Measurements from ENCODE around the gene HNRNPLL. TPM values are rescaled to one million over a fixed set of nuclear protein-coding genes. Genes with fewer than 3 reads are reported as not detected.
A peak's percentile ranks its signal among the peaks of the same experiment; 100 is the strongest.

Gene HNRNPLL
- total RNA-seq, 4 donors from 2014 or later, result 11.9 to 38.1 (median 20.0) TPM

GRCh38 chr2:38556006-38556801 lies 46.5 kb downstream of the HNRNPLL start:
- Histone ChIP-seq H3K9me3 (no peaks in the 10 kb centered on the region), H3K4me3 (no peak overlapping the region), H3K27ac (no peak overlapping the region), H3K27me3 (no peaks in the 10 kb centered on the region), H3K4me1 (no peaks in the 10 kb centered on the region), H3K36me3 (peaks cover 0 to 13% (median 0%) of the 10 kb centered on the region in 3 donors)
- no peak for DNase-seq
- 81 to 82% methylated on average over 6 of the region's 6 CpGs for WGBS, 2 donors
- no peak for TF ChIP-seq POLR2A (IDR thresholded peaks at IDR 0.05)
- no peak for TF ChIP-seq CTCF (IDR thresholded peaks at IDR 0.05)
- intact Hi-C loops (cut with DNase I), result no loop called here

- no peak overlapping the region for H3K27ac ChIP-seq
- H3K4me1 ChIP-seq, result no peaks in the 10 kb centered on the region
- no peaks in the 10 kb centered on the region for H3K27me3 ChIP-seq
- intact Hi-C loops (cut with DNase I), result no loop called here
- no peak for DNase-seq
- TF ChIP-seq CTCF (IDR thresholded peaks at IDR 0.05) (peak in 3 of 6 experiments; percentile 8 to 49 (median 12)), POLR2A (IDR thresholded peaks at IDR 0.05) (no peak)
- peaks cover 0 to 2% (median 0%) of the 10 kb centered on the region in 3 donors for H3K36me3 ChIP-seq
- WGBS, 2 donors, result 94 to 98% methylated on average over 8 of the region's 8 CpGs
- no peak overlapping the region for H3K4me3 ChIP-seq
- no peaks in the 10 kb centered on the region for H3K9me3 ChIP-seq
Observed at GRCh38 chr2:38554973-38555595, 47.6 kb downstream of the HNRNPLL start.

- 98 to 100% methylated on average over 2 of the region's 2 CpGs for whole genome bisulfite sequencing, 2 donors
- DNase-seq, result no peak
- H3K4me1 ChIP-seq, result no peaks in the 10 kb centered on the region
- no peaks in the 10 kb centered on the region for H3K36me3 ChIP-seq
- intact Hi-C loops (cut with DNase I), result no loop called here
- no peaks in the 10 kb centered on the region for H3K27me3 ChIP-seq
- no peak for TF ChIP-seq CTCF (IDR thresholded peaks at IDR 0.05)
- no peak for TF ChIP-seq POLR2A (IDR thresholded peaks at IDR 0.05)
- no peaks in the 10 kb centered on the region for H3K9me3 ChIP-seq
- no peak overlapping the region for H3K27ac ChIP-seq
- H3K4me3 ChIP-seq, result no peak overlapping the region
Observed at GRCh38 chr2:38553554-38553953, 49.2 kb downstream of the HNRNPLL start.

GRCh38 chr2:38552259-38552658 lies 50.5 kb downstream of the HNRNPLL start:
- WGBS, 2 donors, result 68 to 78% methylated on average over 2 of the region's 2 CpGs
- Histone ChIP-seq H3K27ac (no peak overlapping the region), H3K4me1 (no peaks in the 10 kb centered on the region), H3K4me3 (no peak overlapping the region), H3K9me3 (no peaks in the 10 kb centered on the region), H3K27me3 (no peaks in the 10 kb centered on the region), H3K36me3 (no peaks in the 10 kb centered on the region)
- no peak for TF ChIP-seq CTCF (IDR thresholded peaks at IDR 0.05)
- no peak for TF ChIP-seq POLR2A (IDR thresholded peaks at IDR 0.05)
- DNase-seq, result no peak
- intact Hi-C loops (cut with DNase I), result no loop called here

- no peaks in the 10 kb centered on the region for H3K9me3 ChIP-seq
- 79 to 90% methylated on average over 2 of the region's 2 CpGs for WGBS, 2 donors
- no peaks in the 10 kb centered on the region for H3K4me1 ChIP-seq
- intact Hi-C loops (cut with DNase I), result no loop called here
- H3K27ac ChIP-seq, result no peak overlapping the region
- H3K27me3 ChIP-seq, result no peaks in the 10 kb centered on the region
- TF ChIP-seq CTCF (IDR thresholded peaks at IDR 0.05) (no peak), POLR2A (IDR thresholded peaks at IDR 0.05) (no peak)
- no peaks in the 10 kb centered on the region for H3K36me3 ChIP-seq
- no peak for DNase-seq
- H3K4me3 ChIP-seq, result no peak overlapping the region
Observed at GRCh38 chr2:38551746-38552145, 51.0 kb downstream of the HNRNPLL start.

All from esophagus squamous epithelium (tissue), 5 donors.